GM20000 (cell line): ENCODE measurements around the gene SLC16A11.

ENCODE experiments used
- DNase-seq: peaks from one replicate; pipeline ENCODE4 v3.0.0; 2012; ENCODE audit warnings: low spot score
- CTCF ChIP-seq: IDR thresholded peaks from 2 replicates; pipeline ENCODE4 v1.5.1; 2012; ENCODE audit warnings: mild to moderate bottlenecking, control low read depth; ENCODE audit errors: extremely low read depth, missing control alignments

Gene SLC16A11

GRCh38 chr17:7001318-7001961 is 42.5 kb downstream of the SLC16A11 start:
- no peak for DNase-seq
- TF ChIP-seq CTCF = peak; percentile 38

GRCh38 chr17:6998855-6999508 is 44.9 kb downstream of the SLC16A11 start:
- DNase-seq = no peak
- no peak for TF ChIP-seq CTCF

- DNase-seq = no peak
- TF ChIP-seq CTCF = no peak
Measured at GRCh38 chr17:6997171-6997570, 46.7 kb downstream of the SLC16A11 start.

- no peak for TF ChIP-seq CTCF
- no peak for DNase-seq
Measured at GRCh38 chr17:6996256-6997011, 47.5 kb downstream of the SLC16A11 start.

GRCh38 chr17:6995500-6996255 is 48.2 kb downstream of the SLC16A11 start, which contains the start of gene ALOX12:
Gene ALOX12, plus strand, starts transcription at chr17:6996049. Its CDS starts 69 bp downstream, at chr17:6996118.
- no peak for TF ChIP-seq CTCF
- peak; percentile 25 for DNase-seq

- TF ChIP-seq CTCF = no peak
- no peak for DNase-seq
Measured at GRCh38 chr17:6994666-6995256, 49.1 kb downstream of the SLC16A11 start.
